GM18858 (cell line): Measurements from ENCODE around the gene TSPAN7.

Source experiments
- ATAC-seq: cut with Tn5 transposase; IDR thresholded peaks from one replicate; pipeline ENCODE4 v1.9.1; 2021; ENCODE audit not compliant: unreplicated experiment

The TSPAN7 gene, protein sequence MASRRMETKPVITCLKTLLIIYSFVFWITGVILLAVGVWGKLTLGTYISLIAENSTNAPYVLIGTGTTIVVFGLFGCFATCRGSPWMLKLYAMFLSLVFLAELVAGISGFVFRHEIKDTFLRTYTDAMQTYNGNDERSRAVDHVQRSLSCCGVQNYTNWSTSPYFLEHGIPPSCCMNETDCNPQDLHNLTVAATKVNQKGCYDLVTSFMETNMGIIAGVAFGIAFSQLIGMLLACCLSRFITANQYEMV

DNA sequence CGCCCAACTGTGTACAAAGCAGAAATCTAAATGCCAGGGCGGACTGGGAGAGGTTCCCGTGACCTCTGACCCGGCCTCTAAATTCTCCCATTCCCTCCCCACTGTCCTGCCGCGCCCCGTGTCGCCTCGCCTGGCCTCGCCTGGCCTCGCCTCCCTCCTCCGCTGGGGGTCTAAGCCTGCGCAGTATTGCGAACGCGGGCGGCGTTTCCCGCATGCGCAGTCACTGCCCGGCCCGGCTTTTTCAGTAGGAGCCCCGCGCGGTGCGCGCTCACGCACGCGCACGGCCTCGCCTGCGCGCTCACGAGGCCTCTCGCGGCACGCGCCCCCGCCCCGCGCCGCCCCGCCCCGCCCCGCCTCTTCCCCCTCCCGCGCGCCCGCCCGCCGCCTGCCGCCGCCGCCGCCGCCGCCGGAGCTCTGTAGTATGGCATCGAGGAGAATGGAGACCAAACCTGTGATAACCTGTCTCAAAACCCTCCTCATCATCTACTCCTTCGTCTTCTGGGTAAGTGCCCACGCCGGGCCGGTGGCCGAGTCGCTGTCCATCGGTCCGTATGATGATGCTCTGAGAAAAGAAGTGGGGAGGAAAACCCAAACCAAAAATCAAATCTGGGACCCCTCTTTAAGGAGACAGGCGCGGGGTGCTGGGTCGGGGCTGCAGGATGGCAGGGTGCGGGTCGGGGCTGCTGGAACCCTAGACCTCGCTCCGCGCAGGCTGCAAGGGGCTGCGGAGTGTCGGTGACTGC is at the start of gene TSPAN7:
Gene TSPAN7 (plus strand): TSS at position 417 of the 743 bp plus-strand sequence. CDS start 5 bp downstream, at position 422.
- ATAC-seq = peak; percentile 76

- ATAC-seq = no peak
Measured at GRCh38 chrX:38513112-38513742, 48.1 kb upstream of the TSPAN7 start.

DNA sequence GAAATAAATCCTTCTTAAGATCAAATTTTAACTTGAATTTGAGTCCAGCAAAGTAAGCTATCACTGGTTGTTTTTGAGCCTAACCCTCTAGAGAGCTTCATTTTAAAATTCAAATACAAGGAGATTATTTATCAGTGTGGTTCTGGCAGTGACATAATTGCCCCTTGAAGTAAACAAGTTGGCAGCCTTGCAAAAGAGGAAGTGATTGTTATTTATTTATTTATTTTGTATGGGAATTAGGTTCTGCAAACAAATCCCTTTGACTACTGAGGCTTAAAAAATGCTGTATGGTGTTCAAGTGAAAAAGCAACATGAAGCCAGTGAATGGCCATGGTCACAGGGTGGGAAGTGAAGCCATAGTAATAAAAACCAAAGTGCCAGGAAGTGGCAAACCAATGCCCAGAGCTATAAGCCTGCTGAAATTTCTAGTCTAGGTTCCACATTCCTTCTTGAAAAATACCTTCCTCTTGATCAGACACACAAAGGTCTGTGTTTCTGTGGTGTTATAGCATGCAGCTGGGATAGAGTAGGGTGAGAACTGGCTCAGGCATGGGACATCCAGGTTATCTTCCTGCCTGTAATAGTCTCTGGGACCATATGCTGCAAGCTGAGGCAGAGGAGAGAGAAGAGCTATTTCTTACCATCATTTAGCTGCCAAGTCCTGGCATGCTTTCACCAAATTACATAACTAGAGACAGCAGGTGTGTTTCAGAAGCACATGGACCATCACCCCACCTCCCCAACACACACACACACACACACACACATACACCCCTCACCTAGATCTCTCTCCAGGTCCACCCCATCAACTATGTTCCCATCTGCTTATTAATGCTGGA is 47.1 kb upstream of the TSPAN7 start:
- no peak for ATAC-seq

GRCh38 chrX:38515291-38515690 is 46.1 kb upstream of the TSPAN7 start:
- no peak for ATAC-seq

GRCh38 chrX:38516196-38516774 is 45.1 kb upstream of the TSPAN7 start:
- ATAC-seq = no peak

GRCh38 chrX:38519651-38520050 is 41.7 kb upstream of the TSPAN7 start:
- ATAC-seq = no peak

DNA sequence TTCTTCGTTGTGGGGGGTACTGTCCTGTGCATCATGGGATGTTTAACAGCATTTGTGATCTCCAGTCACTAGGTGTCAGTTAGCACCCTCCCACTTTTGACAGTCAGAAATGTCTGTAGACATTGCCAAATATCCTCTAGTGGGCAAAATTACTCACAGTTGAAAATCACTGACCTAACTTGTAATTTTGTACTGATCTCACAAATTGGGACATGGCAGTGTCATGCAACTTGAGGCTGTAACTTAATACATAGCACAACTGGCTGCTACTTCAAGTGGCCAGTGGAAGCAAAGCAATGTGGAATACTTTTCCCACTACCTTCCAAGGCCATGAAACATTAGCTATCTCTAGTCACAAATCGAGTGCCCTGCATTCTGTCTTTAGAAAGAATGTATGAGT is 23.2 kb upstream of the TSPAN7 start:
- ATAC-seq = no peak

- no peak for ATAC-seq
Measured at GRCh38 chrX:38539748-38540147, 21.6 kb upstream of the TSPAN7 start.

- no peak for ATAC-seq
Measured at GRCh38 chrX:38548508-38548907, 12.8 kb upstream of the TSPAN7 start.

DNA sequence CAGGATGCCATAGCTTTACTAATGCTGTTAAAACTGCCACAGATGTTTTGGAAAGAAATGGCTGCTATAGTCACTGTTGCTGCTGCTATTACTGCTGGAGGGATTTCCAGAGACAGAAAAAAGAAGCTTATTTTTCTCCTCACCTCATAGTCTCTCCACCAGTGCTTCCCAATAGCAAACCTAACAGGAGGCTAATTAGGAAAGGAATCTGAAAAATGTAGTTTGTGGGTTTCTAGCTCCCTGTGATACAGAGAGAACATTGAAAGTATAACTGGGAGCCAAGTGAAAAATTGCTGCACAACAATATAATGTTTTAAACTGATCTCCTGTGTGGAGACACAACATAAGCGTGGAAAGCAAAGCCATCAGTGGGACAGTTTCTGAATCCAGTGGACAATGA is 8.6 kb upstream of the TSPAN7 start:
- ATAC-seq = no peak

DNA sequence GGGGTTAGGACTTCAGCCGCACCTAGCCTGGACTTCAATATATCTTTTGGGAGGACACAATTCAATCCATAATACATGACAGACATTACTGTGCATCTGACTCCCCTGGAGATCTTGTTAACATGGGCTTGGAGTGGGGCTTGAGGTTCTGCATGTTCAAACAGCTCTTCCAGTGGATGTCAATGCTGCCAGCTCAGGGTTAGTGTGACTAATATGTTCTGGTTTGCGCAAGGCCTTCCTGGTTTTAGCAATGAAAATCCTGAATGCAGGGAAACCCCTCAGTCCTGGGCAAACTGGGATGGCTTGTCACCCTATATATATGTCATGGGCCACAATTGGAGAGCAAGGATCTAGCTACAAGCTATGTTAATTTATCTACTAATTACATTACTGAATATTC is 2.7 kb upstream of the TSPAN7 start:
- no peak for ATAC-seq

- ATAC-seq = no peak
Measured at GRCh38 chrX:38560776-38561125, 591 bp upstream of the TSPAN7 start.

DNA sequence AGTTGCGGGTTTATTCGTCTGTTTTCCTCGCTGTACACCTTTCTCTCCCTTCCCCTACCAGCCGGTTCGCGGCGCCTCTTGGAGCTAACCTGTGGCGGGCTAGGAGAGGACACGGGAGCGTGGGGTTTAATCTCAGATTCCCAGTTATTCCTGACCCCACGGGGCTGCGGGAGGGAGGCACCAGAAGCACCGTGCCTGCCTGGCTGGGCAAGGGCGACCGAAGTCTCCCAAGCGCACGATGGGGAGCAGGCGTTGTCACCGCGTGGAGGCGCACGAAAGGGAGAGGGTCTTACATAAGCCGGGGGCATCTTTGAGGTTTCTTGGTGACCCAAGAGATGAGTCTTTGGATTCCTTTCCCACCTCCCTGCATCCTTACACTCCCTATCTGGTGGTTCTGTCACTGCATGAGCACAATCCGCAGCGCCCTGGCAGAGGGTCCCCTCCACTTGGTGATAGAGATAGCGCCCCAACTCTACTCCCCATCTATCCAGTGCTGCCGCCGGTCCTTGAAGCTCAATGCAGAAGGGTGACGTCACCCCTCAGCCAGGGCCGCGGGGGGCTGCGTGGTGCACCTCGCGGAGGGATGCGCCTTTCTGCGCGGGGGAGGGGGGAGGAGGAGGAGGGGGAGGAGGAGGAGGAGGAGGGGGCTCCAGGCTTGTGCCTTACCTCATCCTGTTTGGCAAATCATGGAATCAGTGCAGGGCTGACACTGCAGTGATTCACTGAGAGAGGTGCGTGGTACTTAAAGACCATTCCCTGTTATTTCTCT is 793 bp downstream of the TSPAN7 start:
- no peak for ATAC-seq

- no peak for ATAC-seq
Measured at GRCh38 chrX:38563030-38563429, 1.7 kb downstream of the TSPAN7 start.

DNA sequence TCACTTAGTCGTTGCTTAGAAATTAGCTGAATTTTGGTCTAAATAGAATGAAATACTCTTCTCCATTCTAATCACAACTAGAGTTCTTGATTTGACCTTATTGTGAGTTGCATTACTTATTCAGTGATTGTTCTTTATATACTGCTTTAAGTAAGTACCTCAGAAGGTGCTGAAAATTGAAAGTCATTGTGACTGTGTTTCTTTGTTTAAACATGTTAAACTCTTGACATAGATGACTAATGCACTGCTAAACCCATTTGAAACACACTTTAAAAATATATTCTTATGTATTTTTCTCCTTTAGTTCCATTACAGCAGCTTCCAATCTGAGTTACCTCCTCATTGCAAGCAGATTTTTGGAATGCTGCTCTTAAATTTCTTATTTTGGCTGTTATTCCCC is 9.1 kb downstream of the TSPAN7 start:
- no peak for ATAC-seq

GRCh38 chrX:38571058-38571457 is 9.7 kb downstream of the TSPAN7 start:
- no peak for ATAC-seq

- ATAC-seq = no peak
Measured at GRCh38 chrX:38574858-38575257, 13.5 kb downstream of the TSPAN7 start.

DNA sequence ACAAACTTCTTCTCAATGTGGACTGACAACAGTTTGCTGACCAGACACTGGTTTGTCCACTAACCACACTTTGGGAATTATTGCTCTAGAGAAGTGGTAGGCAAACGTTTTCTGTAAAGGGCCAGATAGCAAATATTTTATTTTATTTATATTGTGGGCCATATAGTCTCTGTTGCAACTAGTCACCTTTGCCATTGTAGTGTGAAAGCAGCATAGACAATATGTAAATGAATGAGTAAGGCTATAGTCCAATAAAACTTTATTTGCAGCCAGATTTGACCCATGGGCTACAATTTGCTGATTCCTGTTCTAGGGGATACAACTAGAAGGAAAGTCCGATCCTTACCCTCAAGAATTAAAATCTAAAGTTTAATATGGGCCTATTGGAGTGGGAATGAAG is 14.5 kb downstream of the TSPAN7 start:
- no peak for ATAC-seq

DNA sequence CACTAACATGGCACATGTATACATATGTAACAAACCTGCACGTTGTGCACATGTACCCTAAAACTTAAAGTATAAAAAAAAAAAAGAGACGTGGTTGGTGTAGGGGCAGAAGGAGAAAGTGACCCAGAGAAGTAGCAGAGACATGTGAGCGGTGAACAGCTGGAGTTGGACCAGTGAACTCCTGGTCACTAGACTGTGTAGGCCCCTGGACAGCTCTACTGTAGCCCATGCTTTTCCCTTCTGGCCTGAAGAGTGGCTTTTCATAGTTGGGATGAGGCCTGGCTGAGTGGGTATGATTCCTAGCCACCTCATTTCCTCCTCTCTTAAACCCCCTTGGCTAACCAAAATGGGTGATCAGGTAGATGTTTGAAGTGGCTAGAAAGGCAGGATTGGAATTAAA is 16.4 kb downstream of the TSPAN7 start:
- ATAC-seq = no peak

DNA sequence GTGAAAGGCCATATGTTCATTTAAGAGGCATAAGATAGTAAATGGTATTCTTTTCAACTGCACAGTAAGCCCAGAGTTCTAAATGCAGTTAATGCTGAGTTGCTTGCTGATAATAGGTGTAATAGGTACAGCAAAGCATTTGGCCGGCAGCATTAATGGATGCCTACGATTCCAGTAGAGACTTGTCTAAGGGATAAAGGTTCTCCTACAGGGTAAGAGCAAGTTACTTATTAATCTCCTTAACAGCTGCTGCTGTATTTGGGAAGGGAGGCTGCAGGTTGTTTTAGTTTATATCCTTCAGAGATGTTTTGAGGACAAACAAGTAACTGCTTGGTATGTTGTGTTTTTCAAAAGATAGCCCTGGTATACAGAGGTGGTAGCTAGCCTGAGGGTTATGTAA is 16.8 kb downstream of the TSPAN7 start:
- ATAC-seq = no peak
